ENCODE results near the gene WNK2.
"Not testable (repeated sequence)": the region's sequence is repeated elsewhere in the genome, so short reads cannot be mapped to it uniquely, and the experiment has no call there.

Gene WNK2

DNA sequence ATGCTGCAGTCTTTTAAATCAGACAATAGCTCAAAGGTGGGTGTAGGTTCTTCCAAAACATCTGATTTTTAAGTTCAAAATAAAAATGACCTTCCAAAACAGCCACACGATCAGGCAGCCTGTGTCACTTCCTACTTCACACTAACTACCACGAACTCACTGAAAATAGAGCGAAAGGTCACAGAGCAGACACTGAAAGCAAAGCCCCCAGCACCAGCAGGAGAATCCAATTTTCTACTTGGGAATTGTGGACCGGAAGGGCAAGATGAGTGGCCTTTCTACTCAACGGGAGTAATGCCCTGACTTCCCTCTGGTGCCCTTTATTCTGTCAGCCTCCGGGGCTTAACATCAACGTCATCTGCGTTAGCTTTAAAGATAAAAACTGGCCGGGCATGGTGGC is 159.7 kb downstream of the WNK2 start:
- DNase-seq = no peak

GRCh38 chr9:93345643-93346230 is 161.8 kb downstream of the WNK2 start:
- no peak for DNase-seq

GRCh38 chr9:93346231-93347112 is 162.5 kb downstream of the WNK2 start:
- no peak for DNase-seq

- not testable (repeated sequence) for DNase-seq
Measured at GRCh38 chr9:93347371-93347975, 163.5 kb downstream of the WNK2 start.

- DNase-seq = not testable (repeated sequence)
Measured at GRCh38 chr9:93353413-93354310, 169.7 kb downstream of the WNK2 start.

GRCh38 chr9:93354451-93354850 is 170.5 kb downstream of the WNK2 start:
- DNase-seq = no peak

GRCh38 chr9:93355827-93356226 is 171.9 kb downstream of the WNK2 start:
- no peak for DNase-seq

- no peak for DNase-seq
Measured at GRCh38 chr9:93357649-93358048, 173.7 kb downstream of the WNK2 start.

GRCh38 chr9:93359907-93360306 is 176.0 kb downstream of the WNK2 start:
- DNase-seq = not testable (repeated sequence)

DNA sequence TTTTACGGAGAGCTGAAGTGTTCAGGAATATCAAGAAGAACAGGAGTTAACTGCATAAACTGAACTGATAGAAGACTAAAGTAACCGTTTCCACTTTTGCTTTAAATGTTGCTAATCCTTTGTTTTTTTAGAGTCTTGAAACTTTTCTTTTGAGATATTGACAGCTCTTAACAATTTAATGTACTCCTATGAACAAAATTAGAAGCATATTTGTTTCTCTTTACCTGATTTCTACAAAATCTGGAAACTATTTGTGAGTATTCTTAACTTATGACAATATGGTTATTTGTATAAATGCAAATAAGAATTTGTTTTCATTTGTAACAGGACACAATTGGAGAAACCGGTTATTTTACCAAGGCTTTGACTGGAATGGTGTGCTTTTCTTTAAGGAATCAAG is 178.1 kb downstream of the WNK2 start:
- no peak for DNase-seq

GRCh38 chr9:93364734-93365426 is 180.9 kb downstream of the WNK2 start:
- no peak for DNase-seq

- DNase-seq = no peak
Measured at GRCh38 chr9:93365427-93366118, 181.6 kb downstream of the WNK2 start.

GRCh38 chr9:93366119-93366447 is 182.1 kb downstream of the WNK2 start:
- DNase-seq = no peak

- DNase-seq = not testable (repeated sequence)
Measured at GRCh38 chr9:93366486-93366885, 182.5 kb downstream of the WNK2 start.

DNA sequence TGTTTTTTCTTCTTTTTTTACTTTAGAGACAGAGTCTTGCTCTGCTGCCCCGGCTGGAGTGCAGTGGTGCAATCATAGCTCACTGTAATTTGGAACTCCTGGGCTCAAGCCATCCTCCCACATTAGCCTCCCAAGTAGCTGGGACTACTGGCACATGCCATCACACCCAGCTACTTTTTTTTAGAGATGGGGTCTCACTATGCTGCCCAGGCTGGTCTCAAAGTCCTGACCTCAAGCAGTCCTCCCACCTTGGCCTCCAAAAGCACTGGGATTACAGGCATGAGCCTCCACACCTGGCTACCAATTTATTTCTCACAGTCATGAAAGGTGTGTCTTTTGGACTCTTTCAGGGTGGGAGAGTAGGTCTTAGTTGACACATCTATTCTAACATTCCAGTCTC is 184.5 kb downstream of the WNK2 start:
- DNase-seq = no peak

GRCh38 chr9:93369686-93370085 is 185.7 kb downstream of the WNK2 start:
- DNase-seq = no peak

Measured in CD4-positive, alpha-beta T cell treated with Interleukin-6 for 4 hours (primary cell).